ENCODE data around the gene PPIL6.

PPIL6 gene

GRCh38 chr6:109475625-109476024, 35.2 kb upstream of the PPIL6 start:
- H3K4me3 ChIP-seq (ENCODE audit: low read length) = no peak overlapping the region
- H3K27ac ChIP-seq (ENCODE audit: low read length) = no peak overlapping the region
- H3K36me3 ChIP-seq (replicated peaks; ENCODE audit: low read depth, low read length) = peaks cover 61% of the 10 kb centered on the region
- no peak overlapping the region for H3K9ac ChIP-seq (ENCODE audit: low read length)
- peaks cover 41% of the 10 kb centered on the region for H3K4me1 ChIP-seq (ENCODE audit: low read length)
- TF ChIP-seq, protein P1, sequence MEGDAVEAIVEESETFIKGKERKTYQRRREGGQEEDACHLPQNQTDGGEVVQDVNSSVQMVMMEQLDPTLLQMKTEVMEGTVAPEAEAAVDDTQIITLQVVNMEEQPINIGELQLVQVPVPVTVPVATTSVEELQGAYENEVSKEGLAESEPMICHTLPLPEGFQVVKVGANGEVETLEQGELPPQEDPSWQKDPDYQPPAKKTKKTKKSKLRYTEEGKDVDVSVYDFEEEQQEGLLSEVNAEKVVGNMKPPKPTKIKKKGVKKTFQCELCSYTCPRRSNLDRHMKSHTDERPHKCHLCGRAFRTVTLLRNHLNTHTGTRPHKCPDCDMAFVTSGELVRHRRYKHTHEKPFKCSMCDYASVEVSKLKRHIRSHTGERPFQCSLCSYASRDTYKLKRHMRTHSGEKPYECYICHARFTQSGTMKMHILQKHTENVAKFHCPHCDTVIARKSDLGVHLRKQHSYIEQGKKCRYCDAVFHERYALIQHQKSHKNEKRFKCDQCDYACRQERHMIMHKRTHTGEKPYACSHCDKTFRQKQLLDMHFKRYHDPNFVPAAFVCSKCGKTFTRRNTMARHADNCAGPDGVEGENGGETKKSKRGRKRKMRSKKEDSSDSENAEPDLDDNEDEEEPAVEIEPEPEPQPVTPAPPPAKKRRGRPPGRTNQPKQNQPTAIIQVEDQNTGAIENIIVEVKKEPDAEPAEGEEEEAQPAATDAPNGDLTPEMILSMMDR (IDR thresholded peaks at IDR 0.05; ENCODE audit: low read depth, low read length) = no peak
- no peak for TF ChIP-seq EZH2phosphoT487 (IDR thresholded peaks at IDR 0.05; ENCODE audit: low read depth)
- H3K27me3 ChIP-seq (ENCODE audit: low read depth, low read length) = no peaks in the 10 kb centered on the region
- H2AFZ ChIP-seq (ENCODE audit: low read depth, low read length) = no peak overlapping the region
- H3K9me3 ChIP-seq (ENCODE audit: insufficient read depth, low read length) = no peaks in the 10 kb centered on the region
- H4K20me1 ChIP-seq (ENCODE audit: insufficient read depth, low read length) = peaks cover 32% of the 10 kb centered on the region
- H3K79me2 ChIP-seq (ENCODE audit: low read length) = peaks cover 82% of the 10 kb centered on the region
- H3K4me2 ChIP-seq (ENCODE audit: low read length) = no peak overlapping the region

GRCh38 chr6:109474995-109475394, 34.6 kb upstream of the PPIL6 start:
- no peak overlapping the region for H2AFZ ChIP-seq (ENCODE audit: low read depth, low read length)
- H3K9me3 ChIP-seq (ENCODE audit: insufficient read depth, low read length) = no peaks in the 10 kb centered on the region
- no peak overlapping the region for H3K27ac ChIP-seq (ENCODE audit: low read length)
- H3K9ac ChIP-seq (ENCODE audit: low read length) = no peak overlapping the region
- H3K4me2 ChIP-seq (ENCODE audit: low read length) = no peak overlapping the region
- no peak overlapping the region for H3K4me3 ChIP-seq (ENCODE audit: low read length)
- H3K4me1 ChIP-seq (ENCODE audit: low read length) = peaks cover 37% of the 10 kb centered on the region
- H4K20me1 ChIP-seq (ENCODE audit: insufficient read depth, low read length) = peaks cover 32% of the 10 kb centered on the region
- no peaks in the 10 kb centered on the region for H3K27me3 ChIP-seq (ENCODE audit: low read depth, low read length)
- TF ChIP-seq EZH2phosphoT487 (IDR thresholded peaks at IDR 0.05; ENCODE audit: low read depth) = no peak
- TF ChIP-seq, protein P1 (IDR thresholded peaks at IDR 0.05; ENCODE audit: low read depth, low read length) = no peak
- peaks cover 56% of the 10 kb centered on the region for H3K36me3 ChIP-seq (replicated peaks; ENCODE audit: low read depth, low read length)
- peaks cover 80% of the 10 kb centered on the region for H3K79me2 ChIP-seq (ENCODE audit: low read length)

DNA sequence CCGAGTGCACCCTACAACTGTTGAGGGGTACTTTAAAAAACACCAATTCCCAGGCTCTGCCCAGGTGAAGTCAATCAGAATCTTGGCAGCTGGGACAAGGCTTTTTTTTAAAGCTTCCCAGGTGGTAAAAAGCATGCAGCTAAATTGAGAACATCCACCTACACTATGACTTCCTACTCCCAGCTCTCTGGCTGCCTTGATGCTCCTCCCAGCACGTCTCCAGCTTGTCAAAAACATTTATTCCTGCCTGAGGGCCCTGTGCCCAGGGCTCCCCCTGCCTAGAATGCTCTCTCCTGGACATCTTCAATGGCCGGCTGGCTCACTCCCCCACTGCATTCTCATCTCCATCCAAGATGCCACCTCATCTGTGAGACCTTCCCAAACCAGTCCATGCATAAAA, 32.7 kb upstream of the PPIL6 start:
- Histone ChIP-seq H3K4me3 (ENCODE audit: low read length) (no peak overlapping the region), H3K9me3 (ENCODE audit: insufficient read depth, low read length) (no peaks in the 10 kb centered on the region), H3K36me3 (replicated peaks; ENCODE audit: low read depth, low read length) (peaks cover 52% of the 10 kb centered on the region), H4K20me1 (ENCODE audit: insufficient read depth, low read length) (peaks cover 26% of the 10 kb centered on the region), H3K79me2 (ENCODE audit: low read length) (peaks cover 68% of the 10 kb centered on the region), H3K4me2 (ENCODE audit: low read length) (peak overlapping the region; percentile 61; the same call in 1 of the 2 replicates), H2AFZ (ENCODE audit: low read depth, low read length) (no peak overlapping the region), H3K9ac (ENCODE audit: low read length) (no peak overlapping the region), H3K27me3 (ENCODE audit: low read depth, low read length) (no peaks in the 10 kb centered on the region), H3K27ac (ENCODE audit: low read length) (no peak overlapping the region), H3K4me1 (ENCODE audit: low read length) (peaks cover 21% of the 10 kb centered on the region)
- TF ChIP-seq EZH2phosphoT487 (IDR thresholded peaks at IDR 0.05; ENCODE audit: low read depth) = no peak

GRCh38 chr6:109472132-109472995, 31.9 kb upstream of the PPIL6 start:
- Histone ChIP-seq H3K4me2 (ENCODE audit: low read length) (peak overlapping the region; percentile 61), H3K36me3 (replicated peaks; ENCODE audit: low read depth, low read length) (peaks cover 53% of the 10 kb centered on the region), H3K27me3 (ENCODE audit: low read depth, low read length) (no peaks in the 10 kb centered on the region), H4K20me1 (ENCODE audit: insufficient read depth, low read length) (peaks cover 20% of the 10 kb centered on the region), H2AFZ (ENCODE audit: low read depth, low read length) (no peak overlapping the region), H3K4me1 (ENCODE audit: low read length) (peaks cover 19% of the 10 kb centered on the region), H3K79me2 (ENCODE audit: low read length) (peaks cover 62% of the 10 kb centered on the region), H3K27ac (ENCODE audit: low read length) (peak overlapping the region; percentile 44), H3K9me3 (ENCODE audit: insufficient read depth, low read length) (no peaks in the 10 kb centered on the region), H3K9ac (ENCODE audit: low read length) (no peak overlapping the region), H3K4me3 (ENCODE audit: low read length) (no peak overlapping the region)
- TF ChIP-seq, protein P1 (IDR thresholded peaks at IDR 0.05; ENCODE audit: low read depth, low read length) = peak; percentile 27
- no peak for TF ChIP-seq EZH2phosphoT487 (IDR thresholded peaks at IDR 0.05; ENCODE audit: low read depth)

Measured in OCI-LY3 (cell line).